Stimulated activated CD8-positive, alpha-beta memory T cell treated with anti-CD3 and anti-CD28 coated beads, Interleukin-7, amount 100 ng/mL, for 48 hours (primary cell): ENCODE data around the gene CACNB2.
"Not testable (repeated sequence)": the region's sequence is repeated elsewhere in the genome, so short reads cannot be mapped to it uniquely, and the experiment has no call there.

Experiments used
- DNase-seq, 2 donors: peaks; one replicate each; pipeline ENCODE4 v3.0.0-alpha.2; 2020; ENCODE audit warnings: low read depth in 1 of 2; ENCODE audit errors: extremely low read depth in 1 of 2

Gene CACNB2

DNA sequence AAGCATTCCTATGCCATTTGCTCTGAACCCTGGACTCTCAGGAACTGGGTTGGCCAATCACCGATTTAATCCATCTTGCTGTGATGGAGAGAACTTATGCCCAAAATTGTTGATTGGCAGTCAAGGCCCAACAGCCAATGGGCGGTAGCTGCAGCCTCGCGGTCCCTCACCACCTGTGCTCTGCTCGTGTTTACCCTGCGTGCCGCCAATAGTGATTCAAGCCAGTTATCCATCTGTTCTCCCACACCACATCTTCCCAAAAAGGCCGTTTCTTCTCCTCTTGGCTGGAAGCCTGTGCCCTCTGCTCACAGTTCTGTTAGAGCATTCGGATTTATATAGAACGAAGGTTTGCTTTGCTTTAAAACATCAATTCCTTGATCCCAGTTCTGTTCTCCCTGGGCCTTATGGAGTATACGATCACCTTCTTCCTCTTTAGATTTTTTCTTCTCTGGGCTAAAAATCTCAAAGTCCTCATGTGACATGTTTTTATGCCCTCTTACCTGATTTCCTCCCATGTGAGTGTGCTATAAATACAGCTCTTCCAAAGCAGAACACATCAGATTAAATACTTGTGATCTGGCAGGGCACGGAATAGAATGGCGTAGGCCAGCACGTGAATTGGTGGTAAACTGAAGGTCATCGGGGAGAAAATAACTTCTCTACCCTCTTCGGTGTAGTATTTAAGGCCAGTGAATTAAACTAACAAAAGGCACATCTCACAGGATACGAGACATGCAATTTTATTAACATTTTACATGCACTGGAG, 298.3 kb downstream of the CACNB2 start:
- DNase-seq: no peak

DNA sequence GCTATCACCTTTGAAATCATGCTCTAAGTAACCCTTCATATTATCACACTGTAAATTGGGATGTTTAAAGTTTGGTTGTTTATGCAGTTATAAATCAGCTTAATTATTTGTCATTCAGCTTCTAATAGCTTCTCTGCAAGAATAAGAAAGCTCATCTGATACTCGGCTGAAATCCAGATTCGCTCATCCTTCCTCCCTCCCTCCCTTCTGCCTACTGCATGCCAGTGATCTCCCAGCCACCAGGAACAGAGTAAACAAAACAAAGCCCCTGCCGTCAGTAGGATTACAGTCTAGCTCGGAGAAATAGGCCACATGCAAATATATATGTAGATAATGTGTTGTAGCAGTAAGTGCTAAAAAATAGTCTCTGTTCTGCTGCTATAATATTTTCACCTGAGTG, 299.4 kb downstream of the CACNB2 start:
- DNase-seq: no peak

DNA sequence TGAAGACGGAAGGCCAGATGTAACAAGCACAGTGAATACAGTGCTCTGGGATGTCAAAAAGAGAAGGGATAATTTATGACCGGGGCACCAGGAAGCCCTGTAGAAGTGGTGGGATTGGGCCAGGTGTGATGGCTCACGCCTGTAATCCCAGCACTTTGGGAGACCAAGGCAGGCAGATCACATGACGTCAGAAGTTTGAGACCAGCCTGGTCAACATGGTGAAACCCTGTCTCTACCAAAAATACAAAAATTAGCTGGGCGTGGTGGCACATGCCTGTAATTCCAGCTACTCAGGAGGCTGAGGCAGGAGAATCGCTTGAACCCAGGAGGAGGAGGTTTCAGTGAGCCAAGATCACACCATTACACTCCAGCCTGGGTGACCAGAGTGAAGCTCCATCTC, 305.4 kb downstream of the CACNB2 start:
- not testable (repeated sequence) for DNase-seq

DNA sequence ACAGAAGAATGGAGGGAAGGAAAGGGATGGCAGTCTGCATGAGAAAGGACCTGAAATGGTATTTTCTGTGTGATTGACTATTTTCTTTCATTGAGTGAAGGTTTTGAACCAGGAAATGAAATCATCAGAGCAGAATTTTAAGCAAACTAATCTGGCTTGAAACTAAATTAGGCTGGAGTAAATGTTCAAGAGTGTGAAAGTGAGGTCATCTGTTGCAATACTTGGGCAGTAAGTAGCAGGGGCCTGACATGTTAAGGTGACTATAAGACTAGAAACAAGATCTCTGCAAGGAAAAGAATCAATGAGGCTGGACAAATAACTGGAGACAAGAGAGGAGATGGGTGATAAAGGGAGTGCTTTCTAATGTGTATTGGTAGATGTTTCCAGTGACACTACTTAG, 306.0 kb downstream of the CACNB2 start:
- DNase-seq: no peak

DNA sequence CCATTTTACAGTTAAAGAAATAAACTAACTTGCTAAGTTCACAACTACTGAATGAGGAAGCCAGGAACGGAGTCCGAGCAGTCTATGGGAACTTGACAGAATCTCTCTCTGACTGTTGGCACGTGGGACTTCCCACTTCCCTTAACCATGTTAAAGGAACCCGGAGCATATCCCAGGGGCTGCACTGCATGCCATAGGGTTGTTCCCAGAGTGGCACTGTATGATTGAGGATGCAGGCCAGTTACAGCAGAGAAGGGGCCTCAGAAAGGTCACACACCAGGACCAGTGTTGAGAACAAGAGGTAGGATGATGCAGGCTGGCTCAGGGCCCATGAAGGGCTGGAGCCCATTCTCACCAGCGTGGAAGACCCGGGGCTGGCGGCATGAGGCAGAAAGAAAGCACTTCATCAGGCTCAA, 309.4 kb downstream of the CACNB2 start:
- DNase-seq: no peak

DNA sequence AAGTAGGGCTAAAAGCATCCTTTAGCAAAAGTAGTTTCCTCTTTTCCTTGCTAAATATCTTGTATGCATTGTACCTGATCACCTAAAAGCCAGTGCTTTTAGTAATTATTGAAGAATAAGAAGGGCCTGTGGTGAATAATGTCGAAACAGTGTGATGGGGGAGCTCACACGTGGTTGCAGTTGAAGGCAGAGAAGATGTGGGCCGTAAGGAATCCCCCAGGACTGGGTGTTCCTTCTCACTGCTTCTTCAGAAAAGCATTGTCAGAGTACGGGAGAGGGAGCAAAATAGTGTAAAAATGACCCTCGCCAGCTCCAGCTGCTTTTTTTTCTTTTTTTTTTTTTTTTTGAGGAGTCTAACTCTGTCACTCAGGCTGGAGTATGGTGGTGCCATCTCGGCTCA, 310.1 kb downstream of the CACNB2 start:
- no peak for DNase-seq

DNA sequence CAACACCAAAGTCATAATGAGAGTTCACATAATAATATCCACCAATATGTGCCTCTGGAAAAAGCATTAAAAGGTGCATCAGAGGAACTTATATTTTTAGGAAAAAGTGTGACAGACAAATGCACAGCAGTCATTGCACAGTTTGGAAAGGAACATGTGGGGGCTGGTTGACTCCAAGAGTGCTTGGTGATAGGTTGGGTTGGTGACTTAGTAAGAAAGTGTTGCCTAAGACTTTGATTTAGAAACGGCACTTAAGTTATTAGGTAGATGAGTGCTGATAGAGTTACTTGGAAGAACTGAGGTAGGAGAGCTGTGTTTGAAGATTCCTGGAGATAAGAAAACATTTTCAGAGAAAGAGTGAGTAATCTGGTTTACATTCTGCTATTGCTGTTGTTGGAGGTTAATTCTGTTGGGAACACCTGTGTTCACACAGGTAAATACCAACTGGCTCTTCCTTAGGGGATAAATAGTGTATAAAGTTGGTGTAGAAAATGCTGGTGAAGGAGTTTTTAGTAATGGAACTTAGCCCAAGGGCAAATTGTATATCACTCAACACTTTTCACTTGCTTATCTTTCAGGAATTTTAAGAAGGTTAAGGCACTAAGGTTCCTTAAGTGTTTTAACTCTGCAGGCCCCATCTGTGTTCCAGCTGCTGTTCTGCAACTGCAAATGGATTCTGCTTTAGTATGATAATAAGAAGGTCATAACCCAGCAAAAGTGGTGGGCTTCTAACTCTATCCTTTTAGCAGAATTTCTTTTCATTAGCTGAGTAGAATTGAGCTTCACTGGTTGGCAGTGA, 315.1 kb downstream of the CACNB2 start:
- DNase-seq: no peak

DNA sequence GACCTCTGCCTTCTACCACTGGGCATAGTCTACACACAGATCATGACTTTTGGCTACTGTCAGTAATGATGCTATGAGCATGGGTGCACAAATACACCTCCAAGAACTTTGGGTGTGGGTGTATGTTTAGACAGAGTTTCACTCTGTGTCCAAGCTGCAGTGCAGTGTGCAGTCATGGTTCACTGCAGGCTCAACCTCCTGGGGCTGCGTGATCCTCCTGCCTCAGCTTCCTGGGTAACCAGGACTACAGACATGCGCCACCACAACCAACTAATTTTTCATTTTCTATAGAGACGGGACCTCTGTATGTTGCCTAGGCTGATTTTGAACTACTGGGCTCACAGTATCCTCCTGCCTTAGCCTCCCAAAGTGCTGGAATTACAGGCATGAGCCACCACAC, 316.8 kb downstream of the CACNB2 start:
- no peak for DNase-seq

DNA sequence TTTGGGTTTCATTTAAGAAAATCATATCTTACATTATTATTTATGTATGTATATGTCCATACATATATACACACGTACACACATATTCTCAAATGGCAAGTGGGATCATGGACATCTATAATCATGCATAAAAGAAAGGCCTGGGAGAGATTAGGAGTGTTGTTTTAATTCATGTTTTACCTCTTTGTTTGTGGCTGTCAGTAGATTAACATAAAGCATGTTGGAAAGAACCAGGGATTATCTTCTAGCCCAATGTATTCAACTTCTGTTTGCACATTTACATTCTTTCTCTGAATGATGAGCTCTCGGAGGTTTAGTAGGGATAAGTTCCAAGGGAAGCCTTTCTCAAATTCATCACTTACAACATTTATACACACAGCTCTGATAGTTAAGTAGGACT, 319.8 kb downstream of the CACNB2 start:
- no peak for DNase-seq

DNA sequence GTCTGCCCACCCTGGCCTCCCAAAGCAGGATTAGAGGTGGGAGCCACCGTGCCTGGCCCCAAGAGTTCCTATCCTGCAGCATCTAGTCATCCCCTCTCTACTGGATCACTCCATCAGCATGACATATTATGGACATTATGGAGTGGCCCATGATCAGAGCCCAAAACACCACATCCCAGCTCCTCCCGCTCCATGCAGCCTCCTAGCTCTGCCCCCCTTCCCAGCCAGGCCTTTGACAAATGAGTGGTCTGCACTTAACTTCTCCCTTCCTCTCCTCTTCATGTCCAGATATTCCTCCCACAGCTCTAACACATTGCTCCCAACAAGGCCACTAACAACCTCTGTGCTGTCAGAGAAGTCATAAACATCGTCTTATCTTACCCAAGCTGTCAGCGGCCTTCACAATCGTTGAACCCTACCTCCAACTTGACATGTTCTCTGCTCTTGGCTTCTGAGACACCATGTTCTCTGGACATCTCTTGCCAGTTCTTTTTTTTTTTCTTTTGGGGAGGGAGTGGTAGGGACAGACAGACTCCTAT, 323.5 kb downstream of the CACNB2 start:
- DNase-seq: no peak

DNA sequence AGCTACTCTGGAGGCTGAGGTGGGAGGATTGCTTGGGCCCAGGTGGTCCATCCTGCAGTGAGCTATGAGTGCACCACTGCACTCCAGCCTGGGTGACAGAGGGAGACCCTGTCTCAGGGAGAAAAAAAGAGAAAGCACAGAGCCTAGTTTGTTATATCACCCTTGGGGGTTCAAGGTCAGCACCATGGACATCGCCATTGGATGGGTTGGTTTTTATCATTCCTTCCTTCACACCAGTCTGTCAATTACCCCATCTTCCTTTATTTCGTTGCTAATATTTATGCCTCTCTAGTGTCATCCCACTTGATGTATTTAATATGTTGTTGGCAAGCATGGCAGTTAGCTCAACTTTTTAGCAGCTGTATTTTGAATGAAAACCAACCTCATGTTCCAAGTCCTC, 328.9 kb downstream of the CACNB2 start:
- no peak for DNase-seq

DNA sequence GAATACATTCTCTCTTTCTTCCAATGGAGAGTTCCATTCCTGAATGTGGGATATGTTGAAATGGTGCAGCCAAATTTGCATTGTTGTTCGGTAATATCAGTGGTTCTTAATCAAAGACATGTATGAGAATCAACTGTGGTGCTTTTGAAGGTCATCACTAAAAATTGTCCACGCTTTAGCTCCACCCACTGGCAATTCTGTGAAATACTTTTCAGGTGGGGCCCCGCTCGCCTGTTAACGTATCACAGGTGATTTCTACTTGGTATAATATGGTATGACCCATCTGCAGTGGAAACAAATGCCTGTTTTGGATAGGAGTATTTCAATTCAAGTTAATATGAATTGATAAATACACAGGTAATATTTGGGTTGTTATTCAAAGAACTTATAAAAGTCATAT, 332.8 kb downstream of the CACNB2 start:
- DNase-seq: no peak

DNA sequence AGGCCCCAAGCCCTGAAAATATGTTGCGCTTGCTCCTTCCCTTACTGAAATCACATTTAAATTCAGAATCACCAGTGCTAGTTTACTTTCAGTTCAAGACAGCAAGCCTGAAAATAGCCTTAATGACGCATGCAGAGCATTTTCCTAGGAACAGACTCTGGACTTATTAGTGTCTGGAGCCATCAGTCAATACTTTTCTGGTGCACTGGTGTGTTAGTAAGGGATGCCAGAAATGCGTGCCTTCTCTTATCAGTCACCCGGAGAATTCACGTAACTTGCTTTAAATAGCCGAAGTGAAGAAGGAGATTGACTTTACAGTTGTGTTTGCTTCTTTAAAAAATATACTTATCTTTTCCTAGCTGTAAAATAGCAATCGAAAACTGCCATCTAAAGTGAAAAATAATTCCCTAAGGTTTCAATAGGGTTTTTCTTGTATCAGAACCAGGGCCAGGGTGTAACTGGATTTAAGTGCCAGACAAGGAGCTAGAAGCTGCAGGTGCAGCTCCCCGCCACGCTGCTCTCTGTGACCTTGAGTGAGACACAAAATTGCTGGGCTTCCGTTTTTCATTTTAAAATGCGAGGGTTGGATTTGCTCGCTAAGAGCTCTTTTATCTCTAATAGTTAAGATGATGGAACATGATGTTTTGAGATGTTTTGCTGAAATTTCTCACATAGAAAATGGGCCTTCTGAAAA, 333.3 kb downstream of the CACNB2 start:
- no peak for DNase-seq

DNA sequence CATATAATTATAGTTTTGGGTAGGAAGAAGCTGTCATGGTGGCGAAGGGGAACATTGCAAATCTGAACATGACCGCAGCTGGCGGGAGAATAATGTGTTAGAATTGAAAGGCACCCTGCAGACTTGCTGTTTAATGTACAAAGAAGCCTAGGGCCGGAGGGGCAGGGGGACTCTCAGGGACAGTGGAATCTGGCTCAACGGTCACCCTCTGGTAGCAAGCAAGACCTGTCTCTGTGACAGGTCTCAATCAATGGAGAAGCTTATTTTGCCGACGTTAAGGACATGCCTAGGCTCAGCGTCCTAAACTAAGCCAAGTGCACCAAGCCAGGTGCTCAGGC, 333.9 kb downstream of the CACNB2 start:
- no peak for DNase-seq

DNA sequence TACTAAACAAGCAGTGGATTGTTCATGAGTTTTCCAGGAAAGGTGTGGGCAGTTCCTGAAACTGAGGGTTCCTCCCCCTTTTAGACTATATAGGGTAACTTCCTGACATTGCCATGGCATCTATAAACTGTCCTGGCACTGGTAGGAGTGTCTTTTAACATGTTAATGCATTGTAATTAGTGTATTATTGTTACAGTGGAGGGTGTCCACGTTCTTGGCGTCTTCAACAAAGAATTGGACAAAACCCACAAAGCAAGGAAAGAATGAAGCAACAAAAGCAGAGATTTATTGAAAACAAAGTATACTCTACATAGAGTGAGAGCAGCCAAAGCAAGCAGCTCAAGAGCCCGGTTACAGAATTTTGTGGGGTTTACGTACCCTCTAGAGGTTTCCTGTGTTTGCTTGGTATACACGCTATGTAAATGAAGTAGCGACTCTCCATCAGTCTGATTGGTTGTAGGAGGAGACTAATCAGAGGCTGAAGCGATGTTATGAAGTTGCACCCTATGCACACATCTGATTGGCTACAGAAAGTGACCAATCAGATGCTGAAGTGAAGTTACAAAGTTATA, 335.9 kb downstream of the CACNB2 start:
- DNase-seq: no peak

DNA sequence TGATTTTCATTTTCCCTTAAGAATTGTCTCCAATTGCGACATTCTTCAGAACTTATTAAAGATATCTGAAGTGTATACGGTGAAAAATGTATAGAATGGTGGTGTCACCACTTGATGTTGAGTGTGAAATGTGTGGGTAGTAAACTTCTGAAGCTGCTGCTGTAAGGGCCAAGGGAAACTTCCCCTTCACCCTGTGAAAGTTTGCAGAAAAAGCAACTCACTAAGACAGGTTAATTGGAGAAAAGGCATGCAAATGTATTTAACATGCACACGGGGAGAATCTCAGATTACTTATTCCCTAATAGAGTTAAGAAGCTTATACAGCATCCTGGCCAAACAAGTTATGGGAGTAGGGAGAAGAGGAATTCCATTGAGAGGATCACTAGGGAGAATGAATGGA, 338.1 kb downstream of the CACNB2 start:
- no peak for DNase-seq

DNA sequence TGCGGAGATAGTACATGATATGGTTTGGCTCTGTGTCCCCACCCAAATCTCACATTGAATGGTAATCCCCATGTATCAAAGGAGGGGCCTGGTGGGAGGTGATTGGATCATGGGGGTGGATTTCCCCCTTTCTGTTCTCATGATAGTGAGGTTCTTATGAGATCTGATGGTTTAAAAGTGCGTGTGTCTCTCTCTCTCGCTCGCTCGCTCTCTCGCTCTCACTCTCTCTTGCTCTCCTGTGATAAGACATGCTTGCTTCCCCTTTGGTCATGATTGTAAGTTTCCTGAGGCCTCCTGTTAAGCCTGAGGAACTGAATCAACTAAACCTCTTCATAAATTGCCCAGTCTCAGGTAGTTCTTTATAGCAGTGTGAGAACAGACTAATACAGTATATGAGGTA, 339.3 kb downstream of the CACNB2 start:
- DNase-seq: no peak

DNA sequence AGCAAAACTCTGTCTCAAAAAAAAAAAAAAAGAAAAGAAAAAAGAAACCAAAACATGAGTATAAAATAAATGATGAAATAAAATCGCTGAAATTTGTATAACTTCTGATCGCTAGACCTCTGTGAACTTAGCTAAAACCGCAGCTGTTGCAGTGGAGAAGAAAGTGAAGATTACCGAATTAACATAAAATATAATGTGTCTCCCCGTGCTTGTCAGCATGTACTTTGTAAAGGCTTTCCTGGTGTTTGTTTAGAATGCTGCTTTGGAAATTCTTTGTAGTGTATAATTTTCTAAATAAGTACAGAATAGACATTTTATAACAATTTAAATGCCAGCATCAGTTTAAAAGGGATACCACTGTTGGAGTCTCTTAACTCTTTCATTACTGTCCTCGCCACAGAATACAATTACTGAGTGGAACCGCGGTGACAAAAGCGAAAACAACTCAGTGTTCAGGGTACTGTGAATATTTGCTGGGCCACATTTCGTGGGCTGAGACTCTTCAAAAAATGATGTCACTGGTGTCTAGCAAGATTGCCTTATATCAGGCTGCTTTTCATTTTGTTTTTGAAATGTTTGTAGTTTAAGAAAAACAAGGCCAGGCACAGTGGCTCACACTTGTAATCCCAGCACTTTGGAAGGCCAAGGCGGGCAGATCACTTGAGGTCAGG, 343.4 kb downstream of the CACNB2 start:
- no peak for DNase-seq

DNA sequence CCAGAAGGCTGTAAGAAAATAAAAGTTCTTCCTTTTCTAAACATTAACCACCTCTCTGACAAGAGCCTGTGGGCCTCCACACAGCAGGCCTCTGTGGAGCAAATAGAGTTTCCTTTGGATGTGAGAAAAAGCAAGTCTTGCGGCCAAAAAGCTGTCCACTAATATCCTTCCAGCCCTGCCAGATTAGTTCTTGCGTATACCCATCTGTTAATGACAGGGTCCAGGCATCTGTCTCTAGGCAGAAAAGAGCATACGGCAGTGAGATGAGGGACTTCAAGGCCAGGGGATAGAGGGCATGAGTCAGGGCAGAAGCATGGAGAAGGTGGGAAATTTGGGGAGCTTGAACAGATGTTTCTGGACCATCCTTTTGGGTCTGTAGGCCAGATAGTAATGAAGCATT, 346.2 kb downstream of the CACNB2 start:
- DNase-seq: no peak

DNA sequence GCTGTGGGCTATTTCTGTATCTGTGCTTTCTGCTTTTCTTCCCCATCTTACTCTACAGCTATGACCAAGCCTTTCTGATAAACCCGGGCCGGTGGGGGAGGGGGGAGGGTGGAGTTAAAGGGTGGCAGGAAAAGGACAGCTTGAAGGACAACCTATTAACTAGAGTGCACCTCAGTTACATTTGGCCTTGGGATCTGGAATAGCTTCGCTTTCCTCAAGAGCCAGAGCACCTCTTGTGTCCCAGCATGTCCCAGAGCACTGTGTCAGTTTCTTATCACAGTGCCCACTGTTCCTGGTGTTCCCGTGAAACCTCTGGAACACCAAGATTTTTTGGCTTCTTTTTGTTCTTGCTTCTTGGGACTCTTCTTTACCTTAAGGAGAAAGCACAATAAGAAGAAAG, 350.5 kb downstream of the CACNB2 start:
- no peak for DNase-seq
